Measurements from ENCODE around the gene JMY.

JMY gene

GRCh38 chr5:79285285-79285684, 49.4 kb downstream of the JMY start:
- no peak for DNase-seq (ENCODE audit: low read depth)
- no peak for TF ChIP-seq CTCF (IDR thresholded peaks at IDR 0.05; ENCODE audit: control insufficient read depth, insufficient read depth, low read depth, low read length, missing control alignments)
- H3K4me3 ChIP-seq (ENCODE audit: control insufficient read depth, low read depth, low read length), result no peak overlapping the region

GRCh38 chr5:79285833-79286232, 49.9 kb downstream of the JMY start:
- TF ChIP-seq CTCF (IDR thresholded peaks at IDR 0.05; ENCODE audit: control insufficient read depth, insufficient read depth, low read depth, low read length, missing control alignments), result no peak
- no peak overlapping the region for H3K4me3 ChIP-seq (ENCODE audit: control insufficient read depth, low read depth, low read length)
- DNase-seq (ENCODE audit: low read depth), result no peak

GRCh38 chr5:79287380-79287779, 51.4 kb downstream of the JMY start:
- H3K4me3 ChIP-seq (ENCODE audit: control insufficient read depth, low read depth, low read length), result no peak overlapping the region
- no peak for DNase-seq (ENCODE audit: low read depth)
- TF ChIP-seq CTCF (IDR thresholded peaks at IDR 0.05; ENCODE audit: control insufficient read depth, insufficient read depth, low read depth, low read length, missing control alignments), result no peak

- no peak for TF ChIP-seq CTCF (IDR thresholded peaks at IDR 0.05; ENCODE audit: control insufficient read depth, insufficient read depth, low read depth, low read length, missing control alignments)
- H3K4me3 ChIP-seq (ENCODE audit: control insufficient read depth, low read depth, low read length), result no peak overlapping the region
- DNase-seq (ENCODE audit: low read depth), result no peak
These were observed 52.0 kb downstream of the JMY start for GRCh38 chr5:79287907-79288306.

- no peak for TF ChIP-seq CTCF (IDR thresholded peaks at IDR 0.05; ENCODE audit: control insufficient read depth, insufficient read depth, low read depth, low read length, missing control alignments)
- DNase-seq (ENCODE audit: low read depth), result no peak
- H3K4me3 ChIP-seq (ENCODE audit: control insufficient read depth, low read depth, low read length), result no peak overlapping the region
These were observed 59.1 kb downstream of the JMY start for GRCh38 chr5:79295029-79295428.

- TF ChIP-seq CTCF (IDR thresholded peaks at IDR 0.05; ENCODE audit: control insufficient read depth, insufficient read depth, low read depth, low read length, missing control alignments), result no peak
- DNase-seq (ENCODE audit: low read depth), result no peak
- H3K4me3 ChIP-seq (ENCODE audit: control insufficient read depth, low read depth, low read length), result no peak overlapping the region
These were observed 61.7 kb downstream of the JMY start for GRCh38 chr5:79297661-79298060.

Data from AG09309 (cell line).